ENCODE results near the gene MED17. TPM values are rescaled to one million over a fixed set of nuclear protein-coding genes. Genes with fewer than 3 reads are reported as not detected.

MED17 gene
- total RNA-seq, 1 experiment from 2014 or later = 67.9 TPM

DNA sequence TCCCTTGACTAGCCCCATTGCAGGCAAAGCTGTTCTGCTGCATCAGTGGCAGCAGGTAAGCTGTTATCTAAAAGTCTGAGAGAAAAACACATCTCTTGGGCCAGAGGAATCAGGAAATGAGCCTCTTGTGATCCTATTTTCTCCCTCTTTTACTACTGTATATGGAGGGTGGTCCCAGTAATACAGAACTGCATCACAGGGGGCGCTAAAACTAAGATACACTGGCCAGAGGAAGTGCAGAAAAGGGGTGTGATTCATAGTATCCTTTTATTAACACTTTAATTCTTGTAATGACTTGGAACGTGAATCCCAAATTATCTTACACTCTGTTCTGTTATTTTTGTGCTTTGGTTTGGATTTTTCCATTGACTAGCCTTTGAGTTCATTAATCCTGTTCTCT lies 8.8 kb upstream of the MED17 start:
- no TSS peak for BruUV-seq (replicated peaks)
- H3K27me3 ChIP-seq (replicated peaks; ENCODE audit: insufficient read depth, low read depth, low read length, poor library complexity) = no peaks in the 10 kb centered on the region
- peak; percentile 54 for DNase-seq (ENCODE audit: low spot score)
- POLR2A ChIA-PET (ENCODE audit: low non-redundant PET) = no interaction called here
- H3K4me3 ChIP-seq (ENCODE audit: low read depth, low read length, poor library complexity, severe bottlenecking) = no peak overlapping the region
- no peaks in the 10 kb centered on the region for H3K36me3 ChIP-seq (ENCODE audit: insufficient read depth, low read length, poor library complexity, severe bottlenecking)
- no peaks in the 10 kb centered on the region for H3K4me1 ChIP-seq (ENCODE audit: insufficient read depth, low read length, poor library complexity, severe bottlenecking)
- CTCF ChIA-PET = interaction anchor here (0.7 kb wide), 1 partner anchor 32 kb away, joined by 7 read pairs; no protein-coding TSS in a partner anchor
- no peaks in the 10 kb centered on the region for H3K9me3 ChIP-seq (ENCODE audit: low read depth, low read length, poor library complexity, severe bottlenecking)
- no peak overlapping the region for H3K27ac ChIP-seq (ENCODE audit: low read depth, low read length, poor library complexity, severe bottlenecking)
- peak; percentile 61 for TF ChIP-seq CTCF (conservative IDR thresholded peaks at IDR 0.05; ENCODE audit: low read depth, low read length)
- TF ChIP-seq EZH2 (IDR thresholded peaks at IDR 0.05; ENCODE audit: borderline replicate concordance, low read depth, low read length, poor library complexity, severe bottlenecking) = no peak
- intact Hi-C loops (cut with micrococcal nuclease; ENCODE audit: unreplicated experiment) = no loop called here

- peak overlapping the region; percentile 83 for H3K4me3 ChIP-seq (ENCODE audit: low read depth, low read length, poor library complexity, severe bottlenecking)
- DNase-seq (ENCODE audit: low spot score) = no peak
- no TSS peak for BruUV-seq (replicated peaks)
- H3K9me3 ChIP-seq (ENCODE audit: low read depth, low read length, poor library complexity, severe bottlenecking) = no peaks in the 10 kb centered on the region
- ChIA-PET POLR2A (ENCODE audit: low non-redundant PET) (no interaction called here), CTCF (interaction anchor here (0.7 to 1.2 kb wide), 2 partner anchors 42 to 720 kb away, joined by 3 to 9 read pairs; partner anchors contain the start of genes C11orf54 and TAF1D)
- TF ChIP-seq CTCF (conservative IDR thresholded peaks at IDR 0.05; ENCODE audit: low read depth, low read length) (no peak), EZH2 (IDR thresholded peaks at IDR 0.05; ENCODE audit: borderline replicate concordance, low read depth, low read length, poor library complexity, severe bottlenecking) (no peak)
- peak overlapping the region; percentile 94 for H3K27ac ChIP-seq (ENCODE audit: low read depth, low read length, poor library complexity, severe bottlenecking)
- peaks cover 10% of the 10 kb centered on the region for H3K36me3 ChIP-seq (ENCODE audit: insufficient read depth, low read length, poor library complexity, severe bottlenecking)
- intact Hi-C loops (cut with micrococcal nuclease; ENCODE audit: unreplicated experiment) = no loop called here
- peaks cover 20% of the 10 kb centered on the region for H3K4me1 ChIP-seq (ENCODE audit: insufficient read depth, low read length, poor library complexity, severe bottlenecking)
- H3K27me3 ChIP-seq (replicated peaks; ENCODE audit: insufficient read depth, low read depth, low read length, poor library complexity) = no peaks in the 10 kb centered on the region
These were observed 720 bp upstream of the MED17 start for GRCh38 chr11:93783362-93783761.

DNA sequence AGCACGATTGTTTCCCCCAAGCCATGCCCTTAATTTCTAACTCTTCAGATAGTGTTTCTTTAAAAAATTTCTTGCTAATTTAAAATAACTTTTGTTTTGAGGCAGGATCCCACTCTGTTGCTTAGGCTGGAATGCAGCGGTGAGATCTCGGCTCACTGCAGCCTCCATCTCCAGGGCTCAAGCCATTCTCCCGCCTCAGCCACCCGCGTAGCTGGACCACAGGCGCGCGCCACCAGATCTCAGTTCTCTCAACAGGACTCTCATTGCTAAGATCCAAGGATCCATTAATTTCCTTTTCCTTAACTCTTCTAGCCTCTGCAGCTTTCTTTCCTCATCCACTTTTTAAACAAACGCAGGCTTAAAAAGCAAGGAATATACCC lies 327 bp upstream of the MED17 start:
- H3K4me3 ChIP-seq (ENCODE audit: low read depth, low read length, poor library complexity, severe bottlenecking) = peak overlapping the region; percentile 83
- POLR2A ChIA-PET (ENCODE audit: low non-redundant PET) = interaction anchor here (0.6 to 1.0 kb wide), 7 partner anchors 12 to 1859 kb away, joined by 3 to 10 read pairs (median 3); partner anchors contain the start of genes C11orf54 and TAF1D
- CTCF ChIA-PET = interaction anchor here (0.7 to 1.2 kb wide), 3 partner anchors 13 to 720 kb away, joined by 3 to 9 read pairs (median 3); partner anchors contain the start of genes C11orf54 and TAF1D
- H3K27ac ChIP-seq (ENCODE audit: low read depth, low read length, poor library complexity, severe bottlenecking) = peak overlapping the region; percentile 94
- DNase-seq (ENCODE audit: low spot score) = no peak
- H3K36me3 ChIP-seq (ENCODE audit: insufficient read depth, low read length, poor library complexity, severe bottlenecking) = peaks cover 14% of the 10 kb centered on the region
- H3K4me1 ChIP-seq (ENCODE audit: insufficient read depth, low read length, poor library complexity, severe bottlenecking) = peaks cover 20% of the 10 kb centered on the region
- H3K9me3 ChIP-seq (ENCODE audit: low read depth, low read length, poor library complexity, severe bottlenecking) = no peaks in the 10 kb centered on the region
- H3K27me3 ChIP-seq (replicated peaks; ENCODE audit: insufficient read depth, low read depth, low read length, poor library complexity) = no peaks in the 10 kb centered on the region
- intact Hi-C loops (cut with micrococcal nuclease; ENCODE audit: unreplicated experiment) = no loop called here
- TF ChIP-seq EZH2 (IDR thresholded peaks at IDR 0.05; ENCODE audit: borderline replicate concordance, low read depth, low read length, poor library complexity, severe bottlenecking) (no peak), CTCF (conservative IDR thresholded peaks at IDR 0.05; ENCODE audit: low read depth, low read length) (no peak)
- TSS peak; percentile 87 for BruUV-seq (replicated peaks)
